Neural cell (in vitro differentiated cells): ENCODE measurements around the gene KRT10. TPM values are rescaled to one million over a fixed set of nuclear protein-coding genes. Genes with fewer than 3 reads are reported as not detected.

Source experiments
- H2AFZ ChIP-seq: fragments of 200-600, 300-800 bp; sonication (generic), shearing (Covaris generic); 2 replicates; pipeline ENCODE4 v1.6.0; 2014; ENCODE audit warnings: low read depth, mild to moderate bottlenecking, antibody characterized with exemption, low read length, moderate library complexity
- H3F3A ChIP-seq: fragments of 200-600 bp; shearing (Covaris generic); 2 replicates; pipeline ENCODE4 v1.6.1; 2016; ENCODE audit warnings: mild to moderate bottlenecking, moderate library complexity, mixed read lengths, antibody characterized with exemption, low read length; ENCODE audit not compliant: insufficient read depth, poor library complexity, severe bottlenecking
- H3K27ac ChIP-seq: fragments of 200-600, 300-800 bp; sonication (generic), shearing (Covaris generic); 2 replicates; pipeline ENCODE4 v1.5.1; 2014; ENCODE audit warnings: mild to moderate bottlenecking, low read length, moderate library complexity
- H3K27me3 ChIP-seq: fragments of 300-800, 200-600 bp; sonication (generic), shearing (Covaris generic); 2 replicates; pipeline ENCODE4 v1.6.0; 2014; ENCODE audit warnings: mild to moderate bottlenecking, low read depth, low read length, moderate library complexity; ENCODE audit not compliant: insufficient read depth
- H3K36me3 ChIP-seq: fragments of 300-800, 200-600 bp; sonication (generic), shearing (Covaris generic); 2 replicates; pipeline ENCODE4 v1.5.1; 2014; ENCODE audit warnings: mild to moderate bottlenecking, antibody characterized with exemption, low read length, moderate library complexity; ENCODE audit not compliant: insufficient read depth
- H3K4me2 ChIP-seq: fragments of 300-800, 200-600 bp; sonication (generic), shearing (Covaris generic); 2 replicates; pipeline ENCODE4 v1.6.0; 2014; ENCODE audit warnings: mild to moderate bottlenecking, low read length
- H3K4me3 ChIP-seq: fragments of 300-800, 200-600 bp; sonication (generic), shearing (Covaris generic); 2 replicates; pipeline ENCODE4 v1.5.1; 2014; ENCODE audit warnings: mild to moderate bottlenecking, low read length, moderate library complexity
- H3K79me2 ChIP-seq: fragments of 200-600 bp; shearing (Covaris generic); replicated peaks from 2 replicates; pipeline ENCODE4 v1.6.0; 2014; ENCODE audit warnings: mild to moderate bottlenecking, low read length, moderate library complexity; ENCODE audit not compliant: insufficient read depth
- H3K9ac ChIP-seq: fragments of 300-800, 200-600 bp; sonication (generic), shearing (Covaris generic); 2 replicates; pipeline ENCODE4 v1.6.1; 2016; ENCODE audit warnings: mild to moderate bottlenecking, low read length, mixed read lengths
- H3K9me2 ChIP-seq: fragments of 200-600 bp; shearing (Covaris generic); 2 replicates; pipeline ENCODE4 v1.6.1; 2016; ENCODE audit warnings: mild to moderate bottlenecking, low read length, mixed read lengths; ENCODE audit not compliant: insufficient read depth
- H3K9me3 ChIP-seq: fragments of 200-600, 300-800 bp; sonication (generic), shearing (Covaris generic); 2 replicates; pipeline ENCODE4 v1.6.1; 2016; ENCODE audit warnings: mild to moderate bottlenecking, mixed run types, low read length, moderate library complexity, mixed read lengths
- H4K20me1 ChIP-seq: fragments of 200-600 bp; shearing (Covaris generic); 2 replicates; pipeline ENCODE4 v1.6.1; 2016; ENCODE audit warnings: mild to moderate bottlenecking, mixed run types; ENCODE audit not compliant: insufficient read depth
- EP300 ChIP-seq: fragments of 450-650 bp; conservative IDR thresholded peaks from 2 replicates; pipeline ENCODE4 v1.6.1; 2014; ENCODE audit warnings: antibody characterized with exemption, mild to moderate bottlenecking, moderate library complexity; ENCODE audit not compliant: poor library complexity, severe bottlenecking
- EZH2 ChIP-seq: fragments of 200-600, 300-800 bp; shearing (Covaris generic), sonication (generic); IDR thresholded peaks from 2 replicates; pipeline ENCODE4 v1.6.1; 2014; ENCODE audit warnings: antibody characterized with exemption, low read length, borderline replicate concordance, mild to moderate bottlenecking; ENCODE audit not compliant: insufficient read depth, poor library complexity, severe bottlenecking
- MXI1 ChIP-seq: fragments of 450-650 bp; conservative IDR thresholded peaks from 2 replicates; pipeline ENCODE4 v1.6.1; 2014; ENCODE audit warnings: antibody characterized with exemption, mild to moderate bottlenecking; ENCODE audit not compliant: poor library complexity, severe bottlenecking
- POLR2AphosphoS5 ChIP-seq: IDR thresholded peaks from 2 replicates; pipeline ENCODE4 v1.6.1; 2012
- RAD21 ChIP-seq: fragments of 450-650 bp; conservative IDR thresholded peaks from 2 replicates; pipeline ENCODE4 v1.6.1; 2014; ENCODE audit warnings: antibody characterized with exemption, mild to moderate bottlenecking, moderate library complexity
- SMC3 ChIP-seq: fragments of 450-650 bp; conservative IDR thresholded peaks from 2 replicates; pipeline ENCODE4 v1.6.1; 2014; ENCODE audit warnings: antibody characterized with exemption, mild to moderate bottlenecking, moderate library complexity; ENCODE audit not compliant: poor library complexity
- TAF1 ChIP-seq: IDR thresholded peaks from 2 replicates; pipeline ENCODE4 v1.6.1; 2012; ENCODE audit warnings: low read depth
- polyA plus RNA-seq: library from polyadenylated mRNA; depleted of rRNA; stranded (reverse); fragments of >200 nt; gene quantifications from 2 replicates; pipeline ENCODE4 v1.2.3, GENCODE V29; 2014
- TF ChIP-seq, protein P1 (sequence below): fragments of 450-650 bp; IDR thresholded peaks from 2 replicates; pipeline ENCODE4 v1.5.1; 2014; ENCODE audit warnings: antibody characterized with exemption, mild to moderate bottlenecking, moderate library complexity; ENCODE audit not compliant: poor library complexity, severe bottlenecking
- TF ChIP-seq, protein P2 (sequence below): IDR thresholded peaks from 2 replicates; pipeline ENCODE4 v1.6.1; 2012; ENCODE audit warnings: borderline replicate concordance

Gene KRT10
- polyA plus RNA-seq, 1 donor from 2014 or later = 54.2 TPM

- H3K9ac ChIP-seq = no peak overlapping the region
- no peak overlapping the region for H3K4me2 ChIP-seq
- no peak overlapping the region for H2AFZ ChIP-seq
- H3K27ac ChIP-seq = no peak overlapping the region
- TF ChIP-seq MXI1 (no peak), TAF1 (no peak), RAD21 (no peak)
- H3K9me2 ChIP-seq = no peaks in the 10 kb centered on the region
- H3K27me3 ChIP-seq = no peaks in the 10 kb centered on the region
- H3F3A ChIP-seq = no peaks in the 10 kb centered on the region
- H3K9me3 ChIP-seq = no peaks in the 10 kb centered on the region
- H3K4me3 ChIP-seq = no peak overlapping the region
- H3K79me2 ChIP-seq = no peaks in the 10 kb centered on the region
- no peaks in the 10 kb centered on the region for H4K20me1 ChIP-seq
- no peaks in the 10 kb centered on the region for H3K36me3 ChIP-seq
Observed at GRCh38 chr17:40777971-40778370, 44.4 kb downstream of the KRT10 start.

DNA sequence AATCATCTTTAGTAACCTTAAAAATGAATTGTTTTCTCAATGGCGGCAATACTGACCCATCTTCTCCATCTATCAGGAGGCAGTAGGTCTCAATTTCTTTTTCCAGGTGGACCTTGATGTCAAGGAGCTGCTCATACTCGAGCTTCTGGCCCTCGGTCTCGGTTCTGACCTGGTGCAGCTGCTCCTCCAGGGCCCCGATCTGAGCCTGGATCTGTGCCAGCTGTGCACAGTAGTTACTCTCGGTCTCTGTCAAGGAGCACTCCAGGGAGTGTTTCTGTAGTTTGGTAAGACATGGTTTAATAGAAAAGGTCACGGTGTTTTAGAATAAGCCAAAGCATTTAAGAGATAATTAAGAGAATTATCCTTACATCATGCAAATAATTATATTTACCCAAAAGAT lies 45.0 kb downstream of the KRT10 start:
- no peaks in the 10 kb centered on the region for H3K79me2 ChIP-seq
- no peak overlapping the region for H3K4me3 ChIP-seq
- H3K36me3 ChIP-seq = no peaks in the 10 kb centered on the region
- no peaks in the 10 kb centered on the region for H3K27me3 ChIP-seq
- H3K9me3 ChIP-seq = no peaks in the 10 kb centered on the region
- no peak overlapping the region for H3K9ac ChIP-seq
- no peak overlapping the region for H2AFZ ChIP-seq
- H4K20me1 ChIP-seq = no peaks in the 10 kb centered on the region
- no peak overlapping the region for H3K27ac ChIP-seq
- no peak for TF ChIP-seq TAF1
- no peaks in the 10 kb centered on the region for H3K9me2 ChIP-seq
- H3F3A ChIP-seq = no peaks in the 10 kb centered on the region
- no peak overlapping the region for H3K4me2 ChIP-seq

GRCh38 chr17:40775945-40776344 lies 46.5 kb downstream of the KRT10 start:
- no peak overlapping the region for H3K4me2 ChIP-seq
- H4K20me1 ChIP-seq = no peaks in the 10 kb centered on the region
- TF ChIP-seq, protein P1, sequence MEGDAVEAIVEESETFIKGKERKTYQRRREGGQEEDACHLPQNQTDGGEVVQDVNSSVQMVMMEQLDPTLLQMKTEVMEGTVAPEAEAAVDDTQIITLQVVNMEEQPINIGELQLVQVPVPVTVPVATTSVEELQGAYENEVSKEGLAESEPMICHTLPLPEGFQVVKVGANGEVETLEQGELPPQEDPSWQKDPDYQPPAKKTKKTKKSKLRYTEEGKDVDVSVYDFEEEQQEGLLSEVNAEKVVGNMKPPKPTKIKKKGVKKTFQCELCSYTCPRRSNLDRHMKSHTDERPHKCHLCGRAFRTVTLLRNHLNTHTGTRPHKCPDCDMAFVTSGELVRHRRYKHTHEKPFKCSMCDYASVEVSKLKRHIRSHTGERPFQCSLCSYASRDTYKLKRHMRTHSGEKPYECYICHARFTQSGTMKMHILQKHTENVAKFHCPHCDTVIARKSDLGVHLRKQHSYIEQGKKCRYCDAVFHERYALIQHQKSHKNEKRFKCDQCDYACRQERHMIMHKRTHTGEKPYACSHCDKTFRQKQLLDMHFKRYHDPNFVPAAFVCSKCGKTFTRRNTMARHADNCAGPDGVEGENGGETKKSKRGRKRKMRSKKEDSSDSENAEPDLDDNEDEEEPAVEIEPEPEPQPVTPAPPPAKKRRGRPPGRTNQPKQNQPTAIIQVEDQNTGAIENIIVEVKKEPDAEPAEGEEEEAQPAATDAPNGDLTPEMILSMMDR = no peak
- TF ChIP-seq MXI1 = no peak
- no peak for TF ChIP-seq POLR2AphosphoS5
- no peak for TF ChIP-seq TAF1
- TF ChIP-seq EZH2 = no peak
- no peak overlapping the region for H3K4me3 ChIP-seq
- H3K79me2 ChIP-seq = no peaks in the 10 kb centered on the region
- no peak overlapping the region for H3K9ac ChIP-seq
- H2AFZ ChIP-seq = no peak overlapping the region
- H3K27ac ChIP-seq = no peak overlapping the region
- no peaks in the 10 kb centered on the region for H3F3A ChIP-seq
- no peaks in the 10 kb centered on the region for H3K27me3 ChIP-seq
- H3K9me3 ChIP-seq = no peaks in the 10 kb centered on the region
- H3K36me3 ChIP-seq = no peaks in the 10 kb centered on the region
- H3K9me2 ChIP-seq = no peaks in the 10 kb centered on the region

- H3K79me2 ChIP-seq = no peaks in the 10 kb centered on the region
Observed at GRCh38 chr17:40772101-40772500, 50.3 kb downstream of the KRT10 start, which contains the start of gene KRT26. Gene KRT26, minus strand, starts transcription at chr17:40772201. Its CDS starts 88 bp downstream, at chr17:40772113.

More at GRCh38 chr17:40772101-40772500, 50.3 kb downstream of the KRT10 start, which contains the start of gene KRT26:
- TF ChIP-seq EZH2 = no peak
- TF ChIP-seq MXI1 = no peak
- TF ChIP-seq EP300 = no peak
- TF ChIP-seq, protein P2, sequence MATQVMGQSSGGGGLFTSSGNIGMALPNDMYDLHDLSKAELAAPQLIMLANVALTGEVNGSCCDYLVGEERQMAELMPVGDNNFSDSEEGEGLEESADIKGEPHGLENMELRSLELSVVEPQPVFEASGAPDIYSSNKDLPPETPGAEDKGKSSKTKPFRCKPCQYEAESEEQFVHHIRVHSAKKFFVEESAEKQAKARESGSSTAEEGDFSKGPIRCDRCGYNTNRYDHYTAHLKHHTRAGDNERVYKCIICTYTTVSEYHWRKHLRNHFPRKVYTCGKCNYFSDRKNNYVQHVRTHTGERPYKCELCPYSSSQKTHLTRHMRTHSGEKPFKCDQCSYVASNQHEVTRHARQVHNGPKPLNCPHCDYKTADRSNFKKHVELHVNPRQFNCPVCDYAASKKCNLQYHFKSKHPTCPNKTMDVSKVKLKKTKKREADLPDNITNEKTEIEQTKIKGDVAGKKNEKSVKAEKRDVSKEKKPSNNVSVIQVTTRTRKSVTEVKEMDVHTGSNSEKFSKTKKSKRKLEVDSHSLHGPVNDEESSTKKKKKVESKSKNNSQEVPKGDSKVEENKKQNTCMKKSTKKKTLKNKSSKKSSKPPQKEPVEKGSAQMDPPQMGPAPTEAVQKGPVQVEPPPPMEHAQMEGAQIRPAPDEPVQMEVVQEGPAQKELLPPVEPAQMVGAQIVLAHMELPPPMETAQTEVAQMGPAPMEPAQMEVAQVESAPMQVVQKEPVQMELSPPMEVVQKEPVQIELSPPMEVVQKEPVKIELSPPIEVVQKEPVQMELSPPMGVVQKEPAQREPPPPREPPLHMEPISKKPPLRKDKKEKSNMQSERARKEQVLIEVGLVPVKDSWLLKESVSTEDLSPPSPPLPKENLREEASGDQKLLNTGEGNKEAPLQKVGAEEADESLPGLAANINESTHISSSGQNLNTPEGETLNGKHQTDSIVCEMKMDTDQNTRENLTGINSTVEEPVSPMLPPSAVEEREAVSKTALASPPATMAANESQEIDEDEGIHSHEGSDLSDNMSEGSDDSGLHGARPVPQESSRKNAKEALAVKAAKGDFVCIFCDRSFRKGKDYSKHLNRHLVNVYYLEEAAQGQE = no peak
- no peak for TF ChIP-seq TAF1
- TF ChIP-seq SMC3 = no peak
- TF ChIP-seq POLR2AphosphoS5 = no peak
- TF ChIP-seq, protein P1 = no peak
- no peak for TF ChIP-seq RAD21
- Histone ChIP-seq H3K4me2 (no peak within 1 kb of the TSS), H3F3A (no peaks in the 10 kb centered on the region), H2AFZ (no peak within 1 kb of the TSS), H3K9me2 (no peaks in the 10 kb centered on the region), H3K9me3 (no peaks in the 10 kb centered on the region), H3K4me3 (no peak within 1 kb of the TSS), H3K9ac (no peak within 1 kb of the TSS), H4K20me1 (no peaks in the 10 kb centered on the region), H3K27ac (no peak within 1 kb of the TSS), H3K36me3 (no peaks in the 10 kb centered on the region), H3K27me3 (no peaks in the 10 kb centered on the region)
